Natural killer cell (primary cell): Measurements from ENCODE around the gene SNED1. TPM values are rescaled to one million over a fixed set of nuclear protein-coding genes. Genes with fewer than 3 reads are reported as not detected.

Source experiments
- ATAC-seq, 3 donors: fragments of 150-1000 bp in 2 of 3; fragments of 200-7000 bp in 1 of 3; cut with Tn5 transposase; 1 replicate in 1 of 3; 2 replicates in 2 of 3; pipeline ENCODE4 v1.10.0; 2021; ENCODE audit warnings: mild to moderate bottlenecking in 2 of 3, moderate library complexity in 2 of 3
- DNase-seq, 2 donors: peaks; one replicate each; pipeline versions ENCODE4 v3.0.0 to v3.0.0-alpha.2; 2013 to 2021; ENCODE audit warnings: mixed read lengths in 1 of 2
- H3K27ac ChIP-seq: one replicate; pipeline ENCODE4 v1.5.1; 2013; ENCODE audit warnings: mild to moderate bottlenecking, low read length
- H3K27me3 ChIP-seq: one replicate; pipeline ENCODE4 v1.6.1; 2013; ENCODE audit warnings: low read length; ENCODE audit not compliant: control insufficient read depth, insufficient read depth
- H3K36me3 ChIP-seq: one replicate; pipeline ENCODE4 v1.6.1; 2013; ENCODE audit warnings: low read length; ENCODE audit not compliant: control insufficient read depth, insufficient read depth
- H3K4me1 ChIP-seq: one replicate; pipeline ENCODE4 v1.6.1; 2013; ENCODE audit warnings: low read length; ENCODE audit not compliant: control insufficient read depth, insufficient read depth
- H3K4me3 ChIP-seq: one replicate; pipeline ENCODE4 v1.5.1; 2013; ENCODE audit warnings: low read length
- H3K9me3 ChIP-seq: one replicate; pipeline ENCODE4 v1.6.1; 2013; ENCODE audit warnings: low read length; ENCODE audit not compliant: control insufficient read depth, insufficient read depth
- H3K27ac Mint-ChIP-seq, 2 donors: one replicate each; pipeline ENCODE4 v1.8.0; 2022; ENCODE audit warnings: mild to moderate bottlenecking in 2 of 2, mixed read lengths in 2 of 2, moderate library complexity in 1 of 2
- H3K27me3 Mint-ChIP-seq, 2 donors: one replicate each; pipeline ENCODE4 v1.8.0; 2022; ENCODE audit warnings: low read depth in 2 of 2, mixed read lengths in 2 of 2
- H3K36me3 Mint-ChIP-seq: one replicate; pipeline ENCODE4 v1.8.0; 2022; ENCODE audit warnings: mixed read lengths
- H3K4me1 Mint-ChIP-seq, 2 donors: one replicate each; pipeline ENCODE4 v1.8.0; 2022; ENCODE audit warnings: mixed read lengths in 2 of 2
- H3K4me3 Mint-ChIP-seq: one replicate; pipeline ENCODE4 v1.8.0; 2022; ENCODE audit warnings: mild to moderate bottlenecking, moderate library complexity, mixed read lengths
- H3K9me3 Mint-ChIP-seq, 2 donors: one replicate each; pipeline ENCODE4 v1.8.0; 2022; ENCODE audit warnings: mixed read lengths in 2 of 2
- CTCF ChIP-seq: fragments of 200-600 bp; IDR thresholded peaks from one replicate; pipeline ENCODE4 v1.8.0; 2022; ENCODE audit warnings: antibody characterized with exemption
- WGBS: methylation state at CpG from one replicate; pipeline ENCODE4 v1.1.7; 2013; ENCODE audit warnings: missing lambda C conversion rate; ENCODE audit not compliant: insufficient coverage; 5-methylcytosine and 5-hydroxymethylcytosine counted together
- intact Hi-C: fragments of 100-400 bp; cut with micrococcal nuclease; formaldehyde crosslinking; loops from one replicate; pipeline ENCODE4 v1.14.2; 2022
- total RNA-seq, 4 donors: library from RNA; stranded (reverse); fragments of 120-200 nt in 1 of 4; gene quantifications; one replicate each; pipeline versions ENCODE4 v1.2.3 to v1.2.4, GENCODE V29; 2013 to 2022

Gene SNED1
- total RNA-seq, 3 donors from 2014 or later (not counting 1 experiment from before 2014, with no cell fraction given): 0.97 to 4.9 (median 2.5) TPM

- no peak overlapping the region for H3K4me3 Mint-ChIP-seq
- 77% methylated on average over 2 of the region's 3 CpGs for WGBS
Observed at GRCh38 chr2:241006412-241006811, 8.0 kb downstream of the SNED1 start.

GRCh38 chr2:241007111-241007510 lies 8.7 kb downstream of the SNED1 start:
- no peaks in the 10 kb centered on the region for H3K27me3 ChIP-seq
- ATAC-seq (no peak), DNase-seq (no peak)
- TF ChIP-seq CTCF: no peak
- Mint-ChIP-seq H3K27me3 (peaks cover 17 to 20% of the 10 kb centered on the region in 2 donors), H3K36me3 (peaks cover 9% of the 10 kb centered on the region), H3K9me3 (peaks cover 2 to 11% of the 10 kb centered on the region in 2 donors), H3K4me1 (peaks cover 0 to 17% of the 10 kb centered on the region in 2 donors), H3K4me3 (no peak overlapping the region), H3K27ac (no peak overlapping the region)
- no peak overlapping the region for H3K4me3 ChIP-seq
- H3K4me1 ChIP-seq: peaks cover 14% of the 10 kb centered on the region
- no peak overlapping the region for H3K27ac ChIP-seq
- peaks cover 14% of the 10 kb centered on the region for H3K9me3 ChIP-seq
- 97% methylated on average over 7 of the region's 7 CpGs for WGBS
- H3K36me3 ChIP-seq: no peaks in the 10 kb centered on the region
- intact Hi-C loops: no loop called here

More at GRCh38 chr2:241006412-241006811, 8.0 kb downstream of the SNED1 start:
- intact Hi-C loops: no loop called here
- H3K27ac ChIP-seq: no peak overlapping the region
- DNase-seq (no peak), ATAC-seq (no peak)
- peaks cover 14% of the 10 kb centered on the region for H3K4me1 ChIP-seq
- Mint-ChIP-seq H3K36me3 (peaks cover 9% of the 10 kb centered on the region), H3K27me3 (peaks cover 17 to 20% of the 10 kb centered on the region in 2 donors), H3K9me3 (peaks cover 2 to 11% of the 10 kb centered on the region in 2 donors), H3K27ac (no peak overlapping the region), H3K4me1 (peaks cover 0 to 17% of the 10 kb centered on the region in 2 donors)
- H3K36me3 ChIP-seq: no peaks in the 10 kb centered on the region
- no peak for TF ChIP-seq CTCF
- H3K9me3 ChIP-seq: peaks cover 14% of the 10 kb centered on the region
- no peak overlapping the region for H3K4me3 ChIP-seq
- H3K27me3 ChIP-seq: no peaks in the 10 kb centered on the region

- H3K36me3 ChIP-seq: no peaks in the 10 kb centered on the region
- Mint-ChIP-seq H3K4me1 (peaks cover 0 to 17% of the 10 kb centered on the region in 2 donors), H3K36me3 (peaks cover 9% of the 10 kb centered on the region), H3K27me3 (peaks cover 20 to 21% of the 10 kb centered on the region in 2 donors), H3K27ac (no peak overlapping the region), H3K9me3 (peaks cover 2 to 11% of the 10 kb centered on the region in 2 donors), H3K4me3 (no peak overlapping the region)
- no peak for ATAC-seq
- intact Hi-C loops: no loop called here
- no peak for TF ChIP-seq CTCF
- no peak overlapping the region for H3K4me3 ChIP-seq
- no peak overlapping the region for H3K27ac ChIP-seq
- peaks cover 14% of the 10 kb centered on the region for H3K9me3 ChIP-seq
- H3K27me3 ChIP-seq: no peaks in the 10 kb centered on the region
- peaks cover 14% of the 10 kb centered on the region for H3K4me1 ChIP-seq
- DNase-seq: peak in 1 of 2 donors; percentile 14
- WGBS: 84% methylated on average over 20 of the region's 20 CpGs
Observed at GRCh38 chr2:241007880-241008710, 9.7 kb downstream of the SNED1 start.
